H9 (cell line): Measurements from ENCODE around the gene ADGRF1. TPM values are rescaled to one million over a fixed set of nuclear protein-coding genes. Genes with fewer than 3 reads are reported as not detected.

Experiments used
- DNase-seq: peaks from one replicate; pipeline ENCODE4 v3.0.0-alpha.2; 2017
- H2AFZ ChIP-seq: one replicate; pipeline ENCODE4 v1.6.1; 2013; ENCODE audit warnings: mild to moderate bottlenecking, low read length, control low read depth, moderate library complexity
- H2AK5ac ChIP-seq: 2 replicates; pipeline ENCODE4 v1.6.1; 2013; ENCODE audit warnings: low read length, control low read depth, mixed read lengths; ENCODE audit not compliant: insufficient read length
- H2BK120ac ChIP-seq: one replicate; pipeline ENCODE4 v1.6.1; 2013; ENCODE audit warnings: low read depth, mild to moderate bottlenecking, low read length, control low read depth, inconsistent platforms; ENCODE audit not compliant: poor library complexity, severe bottlenecking
- H2BK12ac ChIP-seq: 2 replicates; pipeline ENCODE4 v1.6.1; 2013; ENCODE audit warnings: low read length, control low read depth, mixed read lengths, low read depth; ENCODE audit not compliant: insufficient read length
- H2BK15ac ChIP-seq: 2 replicates; pipeline ENCODE4 v1.6.1; 2013; ENCODE audit warnings: low read depth, low read length, control low read depth
- H2BK20ac ChIP-seq: one replicate; pipeline ENCODE4 v1.6.1; 2013; ENCODE audit warnings: low read depth, mild to moderate bottlenecking, low read length, control low read depth, inconsistent platforms; ENCODE audit not compliant: poor library complexity, severe bottlenecking
- H2BK5ac ChIP-seq: 2 replicates; pipeline ENCODE4 v1.6.1; 2013; ENCODE audit warnings: low read length, control low read depth, mixed read lengths; ENCODE audit not compliant: insufficient read length
- H3K14ac ChIP-seq: 2 replicates; pipeline ENCODE4 v1.6.1; 2013; ENCODE audit warnings: low read length, control low read depth; ENCODE audit not compliant: insufficient read depth
- H3K18ac ChIP-seq: 2 replicates; pipeline ENCODE4 v1.6.1; 2013; ENCODE audit warnings: low read depth, mild to moderate bottlenecking, mixed read lengths, low read length, control low read depth; ENCODE audit not compliant: insufficient read length
- H3K23ac ChIP-seq: 2 replicates; pipeline ENCODE4 v1.6.1; 2013; ENCODE audit warnings: low read length, control low read depth, mixed read lengths, low read depth; ENCODE audit not compliant: insufficient read length
- H3K23me2 ChIP-seq: 2 replicates; pipeline ENCODE4 v1.6.1; 2013; ENCODE audit warnings: low read depth, mild to moderate bottlenecking, mixed read lengths, low read length, control low read depth; ENCODE audit not compliant: insufficient read length, poor library complexity, severe bottlenecking
- H3K27ac ChIP-seq: 2 replicates; pipeline ENCODE4 v1.5.1; 2013; ENCODE audit warnings: low read length, control low read depth, mixed read lengths, low read depth; ENCODE audit not compliant: insufficient read length
- H3K27me3 ChIP-seq: 2 replicates; pipeline ENCODE4 v1.6.1; 2013; ENCODE audit warnings: low read length, control low read depth, inconsistent platforms; ENCODE audit not compliant: insufficient read depth
- H3K4ac ChIP-seq: 2 replicates; pipeline ENCODE4 v1.6.1; 2013; ENCODE audit warnings: low read depth, mild to moderate bottlenecking, control low read depth, inconsistent platforms, low read length, moderate library complexity
- H3K4me1 ChIP-seq: 2 replicates; pipeline ENCODE4 v1.6.1; 2013; ENCODE audit warnings: low read length, control low read depth, inconsistent platforms; ENCODE audit not compliant: insufficient read depth
- H3K4me2 ChIP-seq: 2 replicates; pipeline ENCODE4 v1.6.1; 2013; ENCODE audit warnings: low read length, control low read depth, mixed read lengths; ENCODE audit not compliant: insufficient read length, insufficient read depth
- H3K56ac ChIP-seq: 2 replicates; pipeline ENCODE4 v1.6.1; 2013; ENCODE audit warnings: low read depth, mild to moderate bottlenecking, mixed read lengths, low read length, control low read depth; ENCODE audit not compliant: insufficient read length
- H3K79me1 ChIP-seq: 2 replicates; pipeline ENCODE4 v1.6.1; 2013; ENCODE audit warnings: low read depth, mild to moderate bottlenecking, moderate library complexity, low read length, control low read depth, inconsistent platforms; ENCODE audit not compliant: insufficient read depth, poor library complexity, severe bottlenecking
- H3K79me2 ChIP-seq: 2 replicates; pipeline ENCODE4 v1.6.1; 2013; ENCODE audit warnings: low read length, control low read depth, inconsistent platforms; ENCODE audit not compliant: insufficient read depth
- H3K9ac ChIP-seq: 2 replicates; pipeline ENCODE4 v1.6.1; 2013; ENCODE audit warnings: low read length, control low read depth, mixed read lengths; ENCODE audit not compliant: insufficient read length; ENCODE audit errors: extremely low read depth
- H3K9me3 ChIP-seq: one replicate; pipeline ENCODE4 v1.6.1; 2013; ENCODE audit warnings: low read depth, low read length, inconsistent platforms; ENCODE audit not compliant: control insufficient read depth
- H3T11ph ChIP-seq: one replicate; pipeline ENCODE4 v1.6.1; 2013; ENCODE audit warnings: mild to moderate bottlenecking, low read length, control low read depth, inconsistent platforms
- H4K20me1 ChIP-seq: one replicate; pipeline ENCODE4 v1.6.1; 2013; ENCODE audit not compliant: control insufficient read depth, insufficient read length, insufficient read depth
- H4K5ac ChIP-seq: 2 replicates; pipeline ENCODE4 v1.6.1; 2013; ENCODE audit warnings: low read depth, mild to moderate bottlenecking, mixed read lengths, low read length, control low read depth; ENCODE audit not compliant: insufficient read length
- H4K8ac ChIP-seq: replicated peaks from 2 replicates; pipeline ENCODE4 v1.6.1; 2013; ENCODE audit warnings: low read length, control low read depth, mixed read lengths, low read depth; ENCODE audit not compliant: insufficient read length
- H4K91ac ChIP-seq: 2 replicates; pipeline ENCODE4 v1.6.1; 2013; ENCODE audit warnings: low read depth, mild to moderate bottlenecking, moderate library complexity, mixed read lengths, low read length, control low read depth; ENCODE audit not compliant: insufficient read length
- H3K27ac Mint-ChIP-seq, 3 experiments: 2 replicates in 2 of 3; 3 replicates in 1 of 3; pipeline ENCODE4 v1.8.0; 2020 to 2021; ENCODE audit warnings: mixed read lengths in 3 of 3, mild to moderate bottlenecking in 1 of 3, moderate library complexity in 1 of 3
- H3K27me3 Mint-ChIP-seq: 2 replicates; pipeline ENCODE4 v1.8.0; 2021; ENCODE audit warnings: low read depth, mild to moderate bottlenecking, moderate library complexity, mixed read lengths
- H3K36me3 Mint-ChIP-seq, 3 experiments: 2 replicates in 2 of 3; 3 replicates in 1 of 3; pipeline ENCODE4 v1.8.0; 2020 to 2021; ENCODE audit warnings: low read depth in 3 of 3, mixed read lengths in 3 of 3; ENCODE audit not compliant: insufficient read depth in 1 of 3
- H3K4me1 Mint-ChIP-seq, 2 experiments: 2 replicates each; pipeline ENCODE4 v1.8.0; 2020; ENCODE audit warnings: mixed read lengths in 2 of 2
- H3K4me3 Mint-ChIP-seq, 2 experiments: 2 replicates in 1 of 2; 3 replicates in 1 of 2; pipeline ENCODE4 v1.8.0; 2020 to 2021; ENCODE audit warnings: mild to moderate bottlenecking in 2 of 2, mixed read lengths in 2 of 2, moderate library complexity in 1 of 2
- H3K9me3 Mint-ChIP-seq, 2 experiments: 2 replicates in 1 of 2; 3 replicates in 1 of 2; pipeline ENCODE4 v1.8.0; 2020; ENCODE audit warnings: mild to moderate bottlenecking in 2 of 2, mixed read lengths in 2 of 2, moderate library complexity in 1 of 2
- CTCF ChIP-seq: fragments of 200-600 bp; sonication (generic); conservative IDR thresholded peaks from 3 replicates; pipeline ENCODE4 v1.8.0; 2021; ENCODE audit warnings: antibody characterized with exemption, mild to moderate bottlenecking
- WGBS: extraction: QIAGEN DNeasy Blood & Tissue Kit; methylation state at CpG from one replicate; pipeline ENCODE4 v1.1.7; 2013; ENCODE audit warnings: missing lambda C conversion rate, low lambda C conversion rate, mixed read lengths; ENCODE audit not compliant: insufficient read length; ENCODE audit errors: extremely low coverage; 5-methylcytosine and 5-hydroxymethylcytosine counted together
- total RNA-seq: library from RNA; stranded (reverse); gene quantifications from 2 replicates; pipeline ENCODE4 v1.2.1, GENCODE V29; 2021

ADGRF1 gene
- total RNA-seq, 1 experiment from 2014 or later, result not detected

GRCh38 chr6:47083586-47084047, 41.5 kb upstream of the ADGRF1 start:
- Histone ChIP-seq H3K56ac (no peak overlapping the region), H3K14ac (no peak overlapping the region; the same call in 1 of the 2 replicates), H3K4me1 (no peaks in the 10 kb centered on the region), H3K18ac (no peak overlapping the region), H4K5ac (no peak overlapping the region), H2BK120ac (no peak overlapping the region), H3K79me1 (no peaks in the 10 kb centered on the region), H3K4ac (no peak overlapping the region), H3K23me2 (no peaks in the 10 kb centered on the region), H4K8ac (no peak overlapping the region), H2AFZ (no peak overlapping the region), H3K23ac (no peak overlapping the region), H2AK5ac (no peak overlapping the region), H4K20me1 (no peaks in the 10 kb centered on the region), H2BK5ac (no peak overlapping the region), H2BK12ac (no peak overlapping the region), H4K91ac (no peak overlapping the region), H3K9ac (no peak overlapping the region), H2BK15ac (no peak overlapping the region), H3K9me3 (no peaks in the 10 kb centered on the region), H2BK20ac (no peak overlapping the region), H3K4me2 (no peak overlapping the region), H3T11ph (no peak overlapping the region), H3K27me3 (no peaks in the 10 kb centered on the region), H3K79me2 (no peaks in the 10 kb centered on the region), H3K27ac (no peak overlapping the region)
- Mint-ChIP-seq H3K4me1 (0 out of 4 replicates have a peak, but pooled peaks cover 0 to 4% of the 10 kb centered on the region in 2 experiments), H3K9me3 (no peaks in the 10 kb centered on the region), H3K27me3 (no peaks in the 10 kb centered on the region; the same call in 1 of the 2 replicates), H3K4me3 (no peak overlapping the region), H3K36me3 (no peaks in the 10 kb centered on the region), H3K27ac (no peak overlapping the region)
- no CpG with 5 or more reads among the region's 3 CpGs for WGBS
- no peak for TF ChIP-seq CTCF
- DNase-seq, result no peak
